ENCODE measurements around the gene C6orf62. TPM values are rescaled to one million over a fixed set of nuclear protein-coding genes. Genes with fewer than 3 reads are reported as not detected.
"Not testable (repeated sequence)": the region's sequence is repeated elsewhere in the genome, so short reads cannot be mapped to it uniquely, and the experiment has no call there.

The C6orf62 gene
- total and polyA plus RNA-seq, 12 donors, result 35.3 to 68.3 (median 41.5) TPM

GRCh38 chr6:24738741-24739140 lies 19.8 kb upstream of the C6orf62 start:
- Histone ChIP-seq H3K9me3 (no peaks in the 10 kb centered on the region), H3K27ac (no peak overlapping the region), H3K27me3 (no peaks in the 10 kb centered on the region), H3K4me3 (no peak overlapping the region), H3K4me1 (peaks cover 0 to 29% (median 0%) of the 10 kb centered on the region in 9 donors), H3K36me3 (no peaks in the 10 kb centered on the region)
- intact Hi-C loops (cut with DNase I), result no loop called here
- TF ChIP-seq, protein P1, sequence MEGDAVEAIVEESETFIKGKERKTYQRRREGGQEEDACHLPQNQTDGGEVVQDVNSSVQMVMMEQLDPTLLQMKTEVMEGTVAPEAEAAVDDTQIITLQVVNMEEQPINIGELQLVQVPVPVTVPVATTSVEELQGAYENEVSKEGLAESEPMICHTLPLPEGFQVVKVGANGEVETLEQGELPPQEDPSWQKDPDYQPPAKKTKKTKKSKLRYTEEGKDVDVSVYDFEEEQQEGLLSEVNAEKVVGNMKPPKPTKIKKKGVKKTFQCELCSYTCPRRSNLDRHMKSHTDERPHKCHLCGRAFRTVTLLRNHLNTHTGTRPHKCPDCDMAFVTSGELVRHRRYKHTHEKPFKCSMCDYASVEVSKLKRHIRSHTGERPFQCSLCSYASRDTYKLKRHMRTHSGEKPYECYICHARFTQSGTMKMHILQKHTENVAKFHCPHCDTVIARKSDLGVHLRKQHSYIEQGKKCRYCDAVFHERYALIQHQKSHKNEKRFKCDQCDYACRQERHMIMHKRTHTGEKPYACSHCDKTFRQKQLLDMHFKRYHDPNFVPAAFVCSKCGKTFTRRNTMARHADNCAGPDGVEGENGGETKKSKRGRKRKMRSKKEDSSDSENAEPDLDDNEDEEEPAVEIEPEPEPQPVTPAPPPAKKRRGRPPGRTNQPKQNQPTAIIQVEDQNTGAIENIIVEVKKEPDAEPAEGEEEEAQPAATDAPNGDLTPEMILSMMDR (IDR thresholded peaks at IDR 0.05), result no peak
- WGBS, 2 donors, result 42 to 50% methylated on average over 3 of the region's 3 CpGs
- DNase-seq, result no peak
- no peak for ATAC-seq

- H3K36me3 ChIP-seq; H3K27me3 ChIP-seq; H3K4me3 ChIP-seq; ATAC-seq; intact Hi-C loops (cut with DNase I); DNase-seq; H3K4me1 ChIP-seq; H3K27ac ChIP-seq: not testable (repeated sequence)
- WGBS, 2 donors, result 88 to 89% methylated on average over 4 of the region's 4 CpGs
- peaks cover 0 to 27% (median 5%) of the 10 kb centered on the region in 11 donors for H3K9me3 ChIP-seq
These were observed 15.8 kb upstream of the C6orf62 start for GRCh38 chr6:24734710-24735109.

GRCh38 chr6:24734166-24734565 lies 15.2 kb upstream of the C6orf62 start:
- no peaks in the 10 kb centered on the region for H3K27me3 ChIP-seq
- TF ChIP-seq, protein P1 (IDR thresholded peaks at IDR 0.05), result no peak
- no peak overlapping the region for H3K4me3 ChIP-seq
- no peak for ATAC-seq
- H3K36me3 ChIP-seq, result no peaks in the 10 kb centered on the region
- no peak for DNase-seq
- H3K9me3 ChIP-seq, result peaks cover 0 to 27% (median 5%) of the 10 kb centered on the region in 11 donors
- peaks cover 0 to 7% (median 0%) of the 10 kb centered on the region in 9 donors for H3K4me1 ChIP-seq
- intact Hi-C loops (cut with DNase I), result no loop called here
- H3K27ac ChIP-seq, result no peak overlapping the region
- WGBS, 2 donors, result 95 to 99% methylated on average over 1 of the region's 1 CpG

DNA sequence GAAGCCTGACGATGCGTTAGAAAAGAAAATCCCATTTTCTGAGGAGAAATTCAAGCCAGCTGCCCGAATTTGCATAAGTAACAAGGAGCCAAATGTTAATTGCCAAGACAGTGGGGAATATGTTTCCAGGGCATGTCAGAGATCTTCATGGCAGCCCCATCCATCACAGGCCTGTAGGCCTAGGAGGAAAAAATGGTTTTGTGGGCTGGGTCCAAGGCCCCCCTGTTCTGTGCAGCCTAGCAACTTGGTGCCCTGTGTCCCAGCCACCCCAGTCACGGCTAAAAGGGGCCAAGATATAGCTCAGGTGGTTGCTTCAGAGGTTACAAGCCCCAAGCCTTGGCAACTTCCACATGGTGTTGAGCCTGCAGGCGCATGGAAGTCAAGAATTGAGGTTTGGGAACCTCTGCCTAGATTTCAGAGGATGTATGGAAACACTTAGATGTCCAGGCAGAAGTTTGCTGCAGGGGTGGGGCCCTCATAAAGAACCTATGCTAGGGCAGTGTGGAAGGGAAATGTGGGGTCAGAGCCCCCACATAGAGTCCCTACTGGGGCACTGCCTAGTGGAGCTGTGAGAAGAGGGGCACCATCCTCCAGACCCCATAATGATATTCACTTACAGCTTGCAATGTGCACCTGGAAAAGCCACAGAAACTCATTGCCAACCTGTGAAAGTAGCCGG lies 12.6 kb upstream of the C6orf62 start:
- intact Hi-C loops (cut with DNase I); H3K4me3 ChIP-seq; H3K27me3 ChIP-seq; H3K36me3 ChIP-seq; H3K4me1 ChIP-seq; ATAC-seq; H3K27ac ChIP-seq; DNase-seq: not testable (repeated sequence)
- peaks cover 0 to 27% (median 5%) of the 10 kb centered on the region in 11 donors for H3K9me3 ChIP-seq
- WGBS, 2 donors, result 87 to 89% methylated on average over 6 of the region's 6 CpGs

- H3K36me3 ChIP-seq; H3K4me1 ChIP-seq; H3K27me3 ChIP-seq; DNase-seq; intact Hi-C loops (cut with DNase I); ATAC-seq; H3K4me3 ChIP-seq; H3K27ac ChIP-seq: not testable (repeated sequence)
- peaks cover 0 to 27% (median 5%) of the 10 kb centered on the region in 11 donors for H3K9me3 ChIP-seq
- 94 to 96% methylated on average over 3 of the region's 3 CpGs for WGBS, 2 donors
These were observed 11.7 kb upstream of the C6orf62 start for GRCh38 chr6:24730653-24731052.

GRCh38 chr6:24723270-24723669 lies 4.3 kb upstream of the C6orf62 start:
- no peaks in the 10 kb centered on the region for H3K9me3 ChIP-seq
- ATAC-seq (no peak), DNase-seq (no peak)
- TF ChIP-seq, protein P1 (IDR thresholded peaks at IDR 0.05), result no peak
- peaks cover 0 to 6% (median 0%) of the 10 kb centered on the region in 9 donors for H3K36me3 ChIP-seq
- no peak overlapping the region for H3K27ac ChIP-seq
- intact Hi-C loops (cut with DNase I), result loop anchor here in 4 of 10 donors (5.0 to 10.0 kb wide), 4 partner anchors 49 to 1302 kb away; partner anchors contain the start of gene GMNN (in 3 of the 4)
- H3K4me3 ChIP-seq, result no peak overlapping the region
- H3K4me1 ChIP-seq, result peaks cover 0 to 20% (median 10%) of the 10 kb centered on the region in 9 donors
- WGBS, 2 donors, result 94 to 95% methylated on average over 3 of the region's 3 CpGs
- peaks cover 0 to 6% (median 0%) of the 10 kb centered on the region in 7 donors for H3K27me3 ChIP-seq

Measured in heart right ventricle (tissue), 16 donors.